HepG2 (cell line): Measurements from ENCODE around the gene HAND1. TPM values are rescaled to one million over a fixed set of nuclear protein-coding genes. Genes with fewer than 3 reads are reported as not detected.

ENCODE experiments used
- ARHGAP35 ChIP-seq: sonication (generic); formaldehyde crosslinking; IDR thresholded peaks from 2 replicates; pipeline ENCODE4 v1.9.0; 2022; ENCODE audit warnings: mild to moderate bottlenecking, inconsistent platforms, moderate library complexity, missing genetic modification reagents, borderline replicate concordance
- ARID3A ChIP-seq: IDR thresholded peaks from 2 replicates; pipeline ENCODE4 v1.6.1; 2012; ENCODE audit warnings: low read depth, low read length, improper control_type of control experiment
- ATF5 ChIP-seq: sonication (generic); formaldehyde crosslinking; IDR thresholded peaks from 2 replicates; pipeline ENCODE4 v1.4.0; 2020; ENCODE audit warnings: mild to moderate bottlenecking, low read depth, missing genetic modification reagents
- BCL6 ChIP-seq: IDR thresholded peaks from 2 replicates; pipeline ENCODE4 v1.6.1; 2016; ENCODE audit warnings: missing genetic modification reagents, missing compliant biosample characterization
- DMTF1 ChIP-seq: sonication (generic); formaldehyde crosslinking; IDR thresholded peaks from 2 replicates; pipeline ENCODE4 v1.4.0; 2020; ENCODE audit warnings: mild to moderate bottlenecking, missing genetic modification reagents
- HBP1 ChIP-seq: IDR thresholded peaks from 2 replicates; pipeline ENCODE4 v1.6.1; 2016; ENCODE audit warnings: low read depth, control low read depth
- IRF9 ChIP-seq: sonication (generic); formaldehyde crosslinking; IDR thresholded peaks from 2 replicates; pipeline ENCODE4 v1.8.0; 2022; ENCODE audit warnings: missing genetic modification reagents, mild to moderate bottlenecking, borderline replicate concordance
- MEF2D ChIP-seq: sonication (generic); formaldehyde crosslinking; IDR thresholded peaks from 2 replicates; pipeline ENCODE4 v1.5.1; 2020; ENCODE audit warnings: mild to moderate bottlenecking, missing genetic modification reagents
- MTF2 ChIP-seq: sonication (generic); formaldehyde crosslinking; IDR thresholded peaks from 2 replicates; pipeline ENCODE4 v1.5.0; 2020; ENCODE audit warnings: missing genetic modification reagents, borderline replicate concordance
- SCMH1 ChIP-seq: sonication (generic); formaldehyde crosslinking; IDR thresholded peaks from 2 replicates; pipeline ENCODE4 v1.9.0; 2021; ENCODE audit warnings: missing genetic modification reagents, mild to moderate bottlenecking, borderline replicate concordance
- SMARCE1 ChIP-seq: fragments of 450-650 bp; IDR thresholded peaks from 2 replicates; pipeline ENCODE4 v1.6.1; 2017; ENCODE audit warnings: borderline replicate concordance
- TCF7L2 ChIP-seq: IDR thresholded peaks from 2 replicates; pipeline ENCODE4 v1.6.1; 2011; ENCODE audit warnings: mild to moderate bottlenecking, low read depth, low read length, moderate library complexity
- TEAD2 ChIP-seq: sonication (generic); formaldehyde crosslinking; IDR thresholded peaks from 2 replicates; pipeline ENCODE4 v1.9.0; 2021; ENCODE audit warnings: missing genetic modification reagents
- ZBTB44 ChIP-seq: sonication (generic); formaldehyde crosslinking; IDR thresholded peaks from 2 replicates; pipeline ENCODE4 v1.4.0; 2020; ENCODE audit warnings: missing genetic modification reagents
- ZNF431 ChIP-seq: sonication (generic); formaldehyde crosslinking; IDR thresholded peaks from 2 replicates; pipeline ENCODE4 v1.9.0; 2022; ENCODE audit warnings: missing genetic modification reagents, low read depth, mild to moderate bottlenecking, borderline replicate concordance
- ZNF619 ChIP-seq: sonication (generic); formaldehyde crosslinking; IDR thresholded peaks from 2 replicates; pipeline ENCODE4 v1.4.0; 2020; ENCODE audit warnings: mild to moderate bottlenecking, missing genetic modification reagents
- ZNF7 ChIP-seq: IDR thresholded peaks from 2 replicates; pipeline ENCODE4 v1.6.1; 2016; ENCODE audit warnings: missing biosample characterization, missing genetic modification reagents
- polyA plus RNA-seq, 8 experiments: library from polyadenylated mRNA; depleted of rRNA in 3 of 8; stranded (reverse) in 7 of 8; unstranded in 1 of 8; fragments of >200 nt; fragmentation: Illumina TruSeq in 4 of 8; extraction: Trizol in 4 of 8; gene quantifications; 2 replicates each; pipeline versions ENCODE4 v1.2.1 to v1.2.3, GENCODE V29; 2011 to 2016; ENCODE audit warnings: low read depth in 4 of 8, missing spikeins in 1 of 8, mixed read lengths in 1 of 8; ENCODE audit not compliant: insufficient read depth in 1 of 8
- total RNA-seq, 5 experiments: library from RNA; depleted of rRNA; stranded (reverse); fragments of >200 nt; fragmentation: Illumina TruSeq; extraction: Trizol; gene quantifications; 2 replicates each; pipeline ENCODE4 v1.2.3, GENCODE V29; 2016; ENCODE audit warnings: low read depth in 1 of 5

The HAND1 gene
- total and polyA plus RNA-seq, 2 of the 13 experiments (the other 11 are each of a cell fraction or from before 2014, with no cell fraction given): not detected

- 0 out of 2 replicates have a peak, but pooled peaks have one; percentile 59 for TF ChIP-seq ZNF619 (CRISPR knock-in tag)
- TF ChIP-seq ZNF7: no peak
- no peak for TF ChIP-seq ZBTB44
- no peak for TF ChIP-seq ARID3A
- peak; percentile 56; the same call in 1 of the 2 replicates for TF ChIP-seq ARHGAP35 (CRISPR knock-in tag)
- no peak for TF ChIP-seq MTF2 (CRISPR knock-in tag)
- no peak for TF ChIP-seq HBP1 (CRISPR knock-in tag)
- TF ChIP-seq MEF2D (CRISPR knock-in tag): no peak
- TF ChIP-seq TEAD2 (CRISPR knock-in tag): no peak
- TF ChIP-seq BCL6: peak; percentile 17; the same call in 1 of the 2 replicates
- no peak for TF ChIP-seq ATF5 (CRISPR knock-in tag)
- TF ChIP-seq SCMH1 (CRISPR knock-in tag): no peak
- TF ChIP-seq SMARCE1: no peak
- TF ChIP-seq TCF7L2: no peak
- no peak for TF ChIP-seq DMTF1 (CRISPR knock-in tag)
- TF ChIP-seq ZNF431 (CRISPR knock-in tag): no peak
- peak; percentile 20; the same call in 1 of the 2 replicates for TF ChIP-seq IRF9 (CRISPR knock-in tag)
These were observed 31.6 kb downstream of the HAND1 start (continued) for GRCh38 chr5:154446195-154447088.
